WTC11 (cell line): Measurements from ENCODE around the gene CLOCK. TPM values are rescaled to one million over a fixed set of nuclear protein-coding genes. Genes with fewer than 3 reads are reported as not detected.
A peak's percentile ranks its signal among the peaks of the same experiment; 100 is the strongest.

ENCODE experiments used
- ATAC-seq: fragments of 200-7000 bp; cut with Tn5 transposase; 2 replicates; pipeline ENCODE4 v1.10.0; 2021; ENCODE audit warnings: mild to moderate bottlenecking, moderate library complexity
- CTCF ChIA-PET: fragments of 300-600 bp; sonication (Branson Sonifier 250); formaldehyde crosslinking; loops from one replicate; lab custom pipeline; 2021; ENCODE audit warnings: antibody characterized with exemption; lab: Charles Lee
- POLR2A ChIA-PET: fragments of 350-600 bp; sonication (Branson Sonifier 250); formaldehyde crosslinking; loops from one replicate; lab custom pipeline; 2021; ENCODE audit warnings: antibody characterized with exemption; lab: Charles Lee
- DNase-seq: peaks from one replicate; pipeline ENCODE4 v3.0.0; 2021; ENCODE audit warnings: low spot score
- H3K27ac Mint-ChIP-seq: 2 replicates; pipeline ENCODE4 v1.8.0; 2021; ENCODE audit warnings: mixed read lengths
- H3K27me3 Mint-ChIP-seq: 2 replicates; pipeline ENCODE4 v1.8.0; 2021; ENCODE audit warnings: low read depth, mild to moderate bottlenecking, moderate library complexity, mixed read lengths
- H3K36me3 Mint-ChIP-seq: 2 replicates; pipeline ENCODE4 v1.8.0; 2021; ENCODE audit warnings: mixed read lengths
- H3K4me1 Mint-ChIP-seq: 2 replicates; pipeline ENCODE4 v1.8.0; 2022; ENCODE audit warnings: mixed read lengths
- H3K4me3 Mint-ChIP-seq: 2 replicates; pipeline ENCODE4 v1.8.0; 2021; ENCODE audit warnings: mild to moderate bottlenecking, moderate library complexity, mixed read lengths
- H3K9me3 Mint-ChIP-seq: 2 replicates; pipeline ENCODE4 v1.8.0; 2021; ENCODE audit warnings: mixed read lengths
- AFF4 ChIP-seq: sonication (generic); formaldehyde crosslinking; IDR thresholded peaks from 2 replicates; pipeline ENCODE4 v1.8.1; 2023; ENCODE audit warnings: mild to moderate bottlenecking, missing genetic modification reagents, borderline replicate concordance
- CBFB ChIP-seq: sonication (generic); formaldehyde crosslinking; IDR thresholded peaks from 2 replicates; pipeline ENCODE4 v1.8.1; 2022; ENCODE audit warnings: mild to moderate bottlenecking, low read depth, missing genetic modification reagents
- E2F4 ChIP-seq: sonication (generic); formaldehyde crosslinking; IDR thresholded peaks from 2 replicates; pipeline ENCODE4 v1.8.1; 2022; ENCODE audit warnings: low read depth, mild to moderate bottlenecking, moderate library complexity, missing genetic modification reagents, borderline replicate concordance
- GTF2I ChIP-seq: fragments of 250-450 bp; sonication (Bioruptor Pico); conservative IDR thresholded peaks from 2 replicates; pipeline ENCODE4 v1.4.0; 2021; ENCODE audit warnings: mild to moderate bottlenecking
- HMGXB4 ChIP-seq: sonication (generic); formaldehyde crosslinking; IDR thresholded peaks from 2 replicates; pipeline ENCODE4 v1.8.1; 2023; ENCODE audit warnings: mild to moderate bottlenecking, moderate library complexity, missing genetic modification reagents
- IRF1 ChIP-seq: sonication (generic); formaldehyde crosslinking; IDR thresholded peaks from 2 replicates; pipeline ENCODE4 v1.8.0; 2023; ENCODE audit warnings: missing genetic modification reagents
- JUN ChIP-seq: sonication (generic); formaldehyde crosslinking; IDR thresholded peaks from 2 replicates; pipeline ENCODE4 v1.8.0; 2023; ENCODE audit warnings: mild to moderate bottlenecking, missing genetic modification reagents
- KAT7 ChIP-seq: sonication (generic); formaldehyde crosslinking; IDR thresholded peaks from 2 replicates; pipeline ENCODE4 v1.8.1; 2023; ENCODE audit warnings: missing genetic modification reagents, mild to moderate bottlenecking, borderline replicate concordance
- NFATC4 ChIP-seq: fragments of 250-450 bp; sonication (Bioruptor Pico); IDR thresholded peaks from 2 replicates; pipeline ENCODE4 v1.9.0; 2021; ENCODE audit warnings: mild to moderate bottlenecking
- STAT6 ChIP-seq: sonication (generic); formaldehyde crosslinking; conservative IDR thresholded peaks from 2 replicates; pipeline ENCODE4 v1.8.1; 2023; ENCODE audit warnings: mild to moderate bottlenecking, low read depth, missing genetic modification reagents, moderate library complexity
- ZNF317 ChIP-seq: sonication (generic); formaldehyde crosslinking; IDR thresholded peaks from 2 replicates; pipeline ENCODE4 v1.8.1; 2023; ENCODE audit warnings: low read depth, mild to moderate bottlenecking, moderate library complexity, missing genetic modification reagents, borderline replicate concordance
- ZNF416 ChIP-seq: fragments of 250-450 bp; sonication (Bioruptor Pico); IDR thresholded peaks from 2 replicates; pipeline ENCODE4 v1.9.0; 2021; ENCODE audit warnings: mild to moderate bottlenecking, inconsistent platforms
- ZNF423 ChIP-seq: fragments of 250-450 bp; sonication (Bioruptor Pico); IDR thresholded peaks from 2 replicates; pipeline ENCODE4 v2.1.2; 2022; ENCODE audit warnings: mild to moderate bottlenecking, moderate library complexity
- total RNA-seq: library from RNA; stranded (reverse); gene quantifications from 3 replicates; pipeline ENCODE4 v1.2.3, GENCODE V29; 2021

Gene CLOCK
- total RNA-seq, 1 experiment from 2014 or later = 18.6 TPM

- TF ChIP-seq STAT6 (CRISPR knock-in tag) = no peak
- no peak for TF ChIP-seq ZNF416 (CRISPR knock-in tag)
- no peak for TF ChIP-seq IRF1
- TF ChIP-seq KAT7 = no peak
- TF ChIP-seq, all 79 proteins: peak for 0
These were observed 149.6 kb downstream of the CLOCK start (continued) for GRCh38 chr4:55397126-55397436.

- Mint-ChIP-seq H3K4me3 (peak overlapping the region; percentile 91), H3K4me1 (peaks cover 35% of the 10 kb centered on the region), H3K9me3 (no peaks in the 10 kb centered on the region)
- peak; percentile 67 for DNase-seq
- CTCF ChIA-PET = interaction anchor here (1.5 to 2.9 kb wide), 2 partner anchors 212 to 425 kb away, joined by 6 to 7 read pairs; no protein-coding TSS in a partner anchor
- TF ChIP-seq E2F4 (CRISPR knock-in tag) (no peak), ZNF317 (CRISPR knock-in tag) (0 out of 2 replicates have a peak, but pooled peaks have one; percentile 4), NFATC4 (CRISPR knock-in tag) (no peak), CBFB (CRISPR knock-in tag) (no peak), HMGXB4 (CRISPR knock-in tag) (peak; percentile 2; the same call in 1 of the 2 replicates), GTF2I (CRISPR knock-in tag) (no peak), AFF4 (no peak), ZNF423 (no peak), JUN (peak; percentile 38; the same call in 1 of the 2 replicates)
- TF ChIP-seq, all 79 proteins: peak for 3
- Mint-ChIP-seq H3K36me3 (peaks cover 28% of the 10 kb centered on the region), H3K27ac (peak overlapping the region; percentile 96), H3K27me3 (peaks cover 2% of the 10 kb centered on the region; the same call in 1 of the 2 replicates)
- POLR2A ChIA-PET = interaction anchor here (1.0 to 1.8 kb wide), 4 partner anchors 9 to 51 kb away, joined by 3 to 7 read pairs (median 5); partner anchors contain the start of gene SRD5A3
- peak; percentile 19 for ATAC-seq
These were observed 150.2 kb downstream of the CLOCK start for GRCh38 chr4:55396308-55397125.
